HL-60/S4 treated with retinoic acid at 250 ng/mL for 4 days and 3 days (cell line): ENCODE measurements around the gene LRBA.

ENCODE experiments used
- in situ Hi-C: fragments of 300-500 bp; cut with MboI; formaldehyde crosslinking; loops from 2 replicates; pipeline ENCODE4 v1.7.0; 2022; ENCODE audit warnings: low sequenced_read_pairs

The LRBA gene

DNA sequence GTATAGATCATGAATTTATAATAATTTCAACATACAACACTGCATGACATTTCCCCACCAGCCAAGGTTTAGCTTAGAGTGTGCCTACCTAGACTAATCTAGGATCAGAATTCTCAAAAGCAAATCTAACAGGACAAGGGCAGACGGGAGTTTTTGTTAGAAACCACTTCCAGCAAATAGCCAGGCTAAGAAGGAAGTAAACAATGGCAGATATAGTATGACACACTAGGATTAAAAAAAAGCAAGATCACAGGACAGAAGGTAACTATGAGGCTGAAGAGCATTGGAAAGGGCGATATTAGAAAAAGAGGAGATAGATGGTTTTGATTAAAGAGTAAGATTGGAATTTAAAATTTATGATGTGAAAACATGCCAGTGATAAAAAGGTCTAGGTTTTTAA is 124.8 kb downstream of the LRBA start:
- in situ Hi-C loops: no loop called here

GRCh38 chr4:150889306-150889705 is 125.8 kb downstream of the LRBA start:
- in situ Hi-C loops: no loop called here

DNA sequence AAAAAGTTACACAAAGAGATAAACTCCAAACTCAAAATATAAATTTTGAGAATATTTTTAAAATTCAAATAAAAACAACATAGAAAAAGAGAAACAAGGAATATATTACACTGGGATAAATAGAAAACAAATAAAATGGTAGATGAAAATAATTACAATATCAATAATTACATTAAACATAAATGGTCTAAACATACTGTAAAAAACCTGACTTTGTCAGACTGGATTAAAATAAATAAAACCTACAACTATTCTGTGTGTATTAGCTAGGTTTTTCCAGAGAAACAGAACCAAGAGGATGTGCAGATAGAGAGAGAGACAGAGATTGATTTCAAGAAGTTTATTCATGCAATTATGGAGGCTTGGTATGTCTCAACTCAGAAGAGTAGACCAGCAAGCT is 126.5 kb downstream of the LRBA start:
- in situ Hi-C loops: no loop called here

- in situ Hi-C loops: no loop called here
Observed at GRCh38 chr4:150888217-150888616, 126.9 kb downstream of the LRBA start.

GRCh38 chr4:150886597-150886996 is 128.5 kb downstream of the LRBA start:
- in situ Hi-C loops: no loop called here

- in situ Hi-C loops: no loop called here
Observed at GRCh38 chr4:150884625-150885024, 130.5 kb downstream of the LRBA start.

GRCh38 chr4:150875367-150875766 is 139.7 kb downstream of the LRBA start:
- in situ Hi-C loops: no loop called here

- in situ Hi-C loops: loop anchor here (25.0 kb wide), 2 partner anchors 587 to 887 kb away; no protein-coding TSS in a partner anchor
Observed at GRCh38 chr4:150874338-150875226, 140.5 kb downstream of the LRBA start.

- in situ Hi-C loops: loop anchor here (25.0 kb wide), 2 partner anchors 580 to 880 kb away; no protein-coding TSS in a partner anchor
Observed at GRCh38 chr4:150867148-150867547, 147.9 kb downstream of the LRBA start.

GRCh38 chr4:150863456-150863855 is 151.6 kb downstream of the LRBA start:
- in situ Hi-C loops: loop anchor here (25.0 kb wide), 2 partner anchors 576 to 876 kb away; no protein-coding TSS in a partner anchor

GRCh38 chr4:150862829-150863228 is 152.3 kb downstream of the LRBA start:
- in situ Hi-C loops: loop anchor here (25.0 kb wide), 2 partner anchors 576 to 876 kb away; no protein-coding TSS in a partner anchor

- in situ Hi-C loops: loop anchor here (25.0 kb wide), 2 partner anchors 572 to 872 kb away; no protein-coding TSS in a partner anchor
Observed at GRCh38 chr4:150859453-150859852, 155.6 kb downstream of the LRBA start.

GRCh38 chr4:150855981-150856510 is 159.0 kb downstream of the LRBA start:
- in situ Hi-C loops: loop anchor here (25.0 kb wide), 2 partner anchors 569 to 869 kb away; no protein-coding TSS in a partner anchor

GRCh38 chr4:150854600-150854999 is 160.5 kb downstream of the LRBA start:
- in situ Hi-C loops: loop anchor here (25.0 kb wide), 2 partner anchors 567 to 867 kb away; no protein-coding TSS in a partner anchor

DNA sequence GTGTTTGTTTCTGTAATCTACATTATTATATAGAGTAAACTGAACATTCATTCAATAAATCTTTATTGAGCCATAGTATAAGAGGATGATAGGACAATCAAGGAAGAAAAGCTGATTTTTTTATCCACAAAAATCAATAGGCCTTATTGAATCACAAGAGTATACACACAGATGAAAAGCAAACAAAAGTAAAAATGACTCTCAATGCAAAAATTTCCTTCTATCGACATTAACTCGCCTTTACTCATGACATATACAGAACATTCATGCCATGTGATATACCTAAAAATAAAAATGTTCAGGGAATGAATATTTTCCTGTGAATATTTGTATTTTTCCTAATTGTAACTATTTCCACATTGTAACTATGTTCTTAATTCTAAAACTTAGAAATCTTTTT is 161.2 kb downstream of the LRBA start:
- in situ Hi-C loops: loop anchor here (25.0 kb wide), 2 partner anchors 567 to 867 kb away; no protein-coding TSS in a partner anchor

GRCh38 chr4:150852216-150852615 is 162.9 kb downstream of the LRBA start:
- in situ Hi-C loops: loop anchor here (25.0 kb wide), 2 partner anchors 565 to 865 kb away; no protein-coding TSS in a partner anchor

GRCh38 chr4:150849016-150849415 is 166.1 kb downstream of the LRBA start:
- in situ Hi-C loops: no loop called here

- in situ Hi-C loops: no loop called here
Observed at GRCh38 chr4:150828159-150828558, 186.9 kb downstream of the LRBA start.

DNA sequence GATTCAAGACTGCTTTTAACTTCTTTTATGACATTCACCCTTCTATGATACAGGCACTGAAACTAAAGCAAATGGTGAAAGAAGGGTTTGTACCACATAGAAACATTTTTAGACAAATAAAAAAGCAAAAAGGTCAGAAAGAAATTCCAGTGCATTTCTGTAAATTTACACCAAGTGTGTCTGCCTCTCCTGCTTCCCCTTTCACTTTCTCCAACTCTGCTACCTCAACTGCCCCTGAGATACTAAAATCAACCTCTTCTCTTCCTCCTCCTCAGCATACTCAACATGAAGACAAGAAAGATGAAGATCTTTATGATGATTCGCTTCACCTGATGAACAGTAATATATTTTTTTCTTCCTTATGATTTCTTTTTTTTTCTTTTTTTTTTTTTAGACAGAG is 187.9 kb downstream of the LRBA start:
- in situ Hi-C loops: no loop called here

GRCh38 chr4:150826306-150826705 is 188.8 kb downstream of the LRBA start:
- in situ Hi-C loops: no loop called here

DNA sequence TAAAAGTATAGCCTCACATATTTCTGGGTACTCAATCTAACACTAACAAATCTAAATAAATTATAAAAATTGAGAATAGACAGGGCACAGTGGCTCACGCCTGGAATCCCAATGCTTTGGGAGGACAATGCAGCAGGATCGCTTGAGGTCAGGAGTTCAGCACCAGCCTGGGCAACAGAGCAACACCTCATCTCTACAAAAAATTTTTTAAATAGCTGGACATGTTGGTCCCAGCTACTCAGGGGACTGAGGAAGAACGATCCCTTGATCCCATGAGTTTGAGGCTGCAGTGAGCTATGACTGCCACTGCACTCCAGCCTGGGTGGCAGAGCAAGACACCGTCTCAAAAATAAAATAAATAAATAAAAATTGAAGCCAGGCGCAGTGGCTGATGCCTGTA is 192.7 kb downstream of the LRBA start:
- in situ Hi-C loops: no loop called here

DNA sequence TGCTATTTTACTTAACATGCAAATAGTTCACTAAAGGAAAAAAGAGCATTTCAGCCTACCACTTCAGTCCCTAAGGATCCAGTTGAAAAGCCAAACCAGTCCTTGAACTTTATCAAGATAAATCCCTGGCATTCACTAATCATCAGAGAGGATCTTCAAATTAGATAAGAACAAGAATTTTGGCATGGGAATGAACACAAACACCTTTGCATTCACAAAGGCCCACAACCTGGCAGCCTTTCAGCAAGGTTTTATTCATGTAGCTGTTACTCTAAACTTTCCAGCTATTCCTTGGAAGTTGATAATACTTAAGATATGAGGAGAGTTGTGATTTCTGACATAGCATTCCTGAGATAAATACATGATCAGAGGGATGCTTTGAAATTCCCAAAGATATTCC is 193.4 kb downstream of the LRBA start:
- in situ Hi-C loops: no loop called here
